ENCODE measurements around the gene NLRC4.
"Not testable (repeated sequence)": the region's sequence is repeated elsewhere in the genome, so short reads cannot be mapped to it uniquely, and the experiment has no call there.

NLRC4 gene

GRCh38 chr2:32246911-32247310, 17.8 kb downstream of the NLRC4 start:
- DNase-seq, result no peak

- no peak for DNase-seq
Observed at GRCh38 chr2:32242331-32242730, 22.4 kb downstream of the NLRC4 start.

GRCh38 chr2:32237996-32238395, 26.7 kb downstream of the NLRC4 start:
- DNase-seq, result no peak

- DNase-seq, result no peak
Observed at GRCh38 chr2:32237488-32237887, 27.2 kb downstream of the NLRC4 start.

- no peak for DNase-seq
Observed at GRCh38 chr2:32235315-32235714, 29.4 kb downstream of the NLRC4 start.

- DNase-seq, result no peak
Observed at GRCh38 chr2:32231959-32232358, 32.7 kb downstream of the NLRC4 start.

GRCh38 chr2:32229635-32230034, 35.1 kb downstream of the NLRC4 start:
- DNase-seq, result no peak

- no peak for DNase-seq
Observed at GRCh38 chr2:32228181-32228580, 36.5 kb downstream of the NLRC4 start.

- no peak for DNase-seq
Observed at GRCh38 chr2:32227492-32227891, 37.2 kb downstream of the NLRC4 start.

- DNase-seq, result no peak
Observed at GRCh38 chr2:32222966-32223365, 41.7 kb downstream of the NLRC4 start.

GRCh38 chr2:32220445-32220844, 44.2 kb downstream of the NLRC4 start:
- DNase-seq, result no peak

- DNase-seq, result no peak
Observed at GRCh38 chr2:32212295-32212694, 52.4 kb downstream of the NLRC4 start.

- DNase-seq, result no peak
Observed at GRCh38 chr2:32210767-32211408, 53.8 kb downstream of the NLRC4 start.

- DNase-seq, result not testable (repeated sequence)
Observed at GRCh38 chr2:32203428-32203827, 61.3 kb downstream of the NLRC4 start.

- no peak for DNase-seq
Observed at GRCh38 chr2:32200814-32201213, 63.9 kb downstream of the NLRC4 start.

- no peak for DNase-seq
Observed at GRCh38 chr2:32192418-32192817, 72.3 kb downstream of the NLRC4 start.

GRCh38 chr2:32189011-32189410, 75.7 kb downstream of the NLRC4 start:
- DNase-seq, result no peak

GRCh38 chr2:32182667-32183066, 82.0 kb downstream of the NLRC4 start:
- DNase-seq, result no peak
